Adrenal gland (tissue), 12 donors: ENCODE data around the gene PSMA8. TPM values are rescaled to one million over a fixed set of nuclear protein-coding genes. Genes with fewer than 3 reads are reported as not detected.

Source experiments
- DNase-seq, 7 donors: peaks; one replicate each; pipeline ENCODE4 v3.0.0-alpha.2; 2019 to 2020
- H3K27ac ChIP-seq, 5 donors: fragments of 200-600 bp; sonication (generic) in 4 of 5; 1 replicate in 3 of 5; 2 replicates in 2 of 5; pipeline versions ENCODE4 v1.5.1 to v1.8.0; 2016 to 2020; ENCODE audit warnings: mild to moderate bottlenecking in 1 of 5
- H3K27me3 ChIP-seq: fragments of 200-600 bp; 2 replicates; pipeline ENCODE4 v1.8.0; 2021
- H3K36me3 ChIP-seq, 2 donors: fragments of 200-600 bp; replicated peaks in 1 of 2; 1 replicate in 1 of 2; 2 replicates in 1 of 2; pipeline versions ENCODE4 v1.5.1 to v1.8.0; 2018 to 2022
- H3K4me1 ChIP-seq, 2 donors: fragments of 200-600 bp; replicated peaks in 1 of 2; 1 replicate in 1 of 2; 2 replicates in 1 of 2; pipeline versions ENCODE4 v1.5.1 to v1.8.0; 2018 to 2021
- H3K4me3 ChIP-seq, 4 donors: fragments of 200-600 bp; sonication (generic) in 3 of 4; one replicate each; pipeline ENCODE4 v1.5.1; 2016 to 2018
- H3K9me3 ChIP-seq, 3 donors: fragments of 200-600 bp; sonication (generic) in 1 of 3; replicated peaks in 1 of 3; 1 replicate in 2 of 3; 2 replicates in 1 of 3; pipeline versions ENCODE4 v1.5.1 to v1.8.0; 2016 to 2021
- CTCF ChIP-seq, 6 experiments: fragments of 450-650 bp in 4 of 6; fragments of 200-600 bp in 2 of 6; sonication (generic) in 1 of 6; IDR thresholded peaks; 1 replicate in 5 of 6; 2 replicates in 1 of 6; pipeline versions ENCODE4 v1.5.1 to v1.8.0; 2016 to 2021; ENCODE audit warnings: antibody characterized with exemption in 6 of 6, mild to moderate bottlenecking in 2 of 6, moderate library complexity in 1 of 6
- POLR2A ChIP-seq, 2 donors: fragments of 450-650 bp; IDR thresholded peaks; one replicate each; pipeline ENCODE4 v1.6.1; 2017; ENCODE audit warnings: antibody characterized with exemption in 2 of 2, mild to moderate bottlenecking in 2 of 2, moderate library complexity in 1 of 2
- WGBS, 4 donors: extraction: QIAGEN DNeasy Blood & Tissue Kit in 2 of 4; methylation state at CpG; one replicate each; pipeline versions ENCODE4 v1.1.5 to v1.1.7; 2013 to 2017; 5-methylcytosine and 5-hydroxymethylcytosine counted together
- intact Hi-C, 2 donors: fragments of 100-400 bp; cut with DNase I; formaldehyde crosslinking; loops; one replicate each; pipeline versions ENCODE4 v1.14.1 to v1.15.0; 2022 to 2023
- polyA plus RNA-seq, 3 donors: library from polyadenylated mRNA; stranded (reverse); fragments of 200-250 nt in 2 of 3; fragments of 350-450 nt in 1 of 3; fragmentation: Illumina TruSeq in 1 of 3; extraction: RNeasy Lipid Tissue Mini Kit (QIAGEN cat#74804) in 1 of 3; gene quantifications; one replicate each; pipeline ENCODE4 v1.2.3, GENCODE V29; 2013 to 2014
- total RNA-seq, 9 donors: library from RNA; depleted of rRNA in 4 of 9; stranded (reverse); fragments of >200 nt in 4 of 9; fragments of 120-200 nt in 1 of 9; fragmentation: NEBNext Ultra II Directional in 1 of 9; extraction: Animal tissue kit (Norgen Biotek cat#: 25700) in 1 of 9; gene quantifications; one replicate each; pipeline versions ENCODE4 v1.1.0 to v1.2.4, GENCODE V29; 2013 to 2023
- donor health status: healthy with polysubstance abuse.
- donor health status: Bipolar disorder and iron deficiency.
- donor health status: DM: yes; HTN: yes; CAD: no.
- donor health status: DM: no; HTN: no; CAD: no.
- donor health status: DM: no; HTN: no; CAD: no.
- donor health status: DM: yes; HTN: yes; CAD: no.

The PSMA8 gene
- total and polyA plus RNA-seq, 12 donors: 0.07 to 0.36 (median 0.22) TPM; not detected in 7

- H3K27ac ChIP-seq: peak overlapping the region; percentile 84 to 100 (median 95)
- TF ChIP-seq CTCF (IDR thresholded peaks at IDR 0.05) (no peak), POLR2A (IDR thresholded peaks at IDR 0.05) (no peak)
- peaks cover 0 to 2% (median 0%) of the 10 kb centered on the region in 3 donors for H3K9me3 ChIP-seq
- peak in 6 of 7 donors; percentile 16 to 30 (median 26) for DNase-seq
- peaks cover 0 to 22% of the 10 kb centered on the region in 2 donors for H3K36me3 ChIP-seq
- intact Hi-C loops: no loop called here
- no peaks in the 10 kb centered on the region for H3K27me3 ChIP-seq
- WGBS, 4 donors: 1 to 2% (median 2%) methylated on average over 13 to 35 of the region's 35 CpGs
- H3K4me3 ChIP-seq: peak overlapping the region; percentile 35 to 99 (median 88)
- H3K4me1 ChIP-seq: peaks cover 20 to 30% of the 10 kb centered on the region in 2 donors
Observed at GRCh38 chr18:26089293-26090129, 44.2 kb upstream of the PSMA8 start.

GRCh38 chr18:26090130-26091046 is 43.3 kb upstream of the PSMA8 start, which contains the start of gene SS18:
TSS of gene SS18 (minus strand) at chr18:26090613. CDS start at chr18:26090569, 44 bp downstream.
- WGBS, 4 donors: 0 to 5% (median 1%) methylated on average over 8 to 89 of the region's 89 CpGs
- TF ChIP-seq CTCF (IDR thresholded peaks at IDR 0.05) (peak in 2 of 6 experiments; percentile 1 to 22), POLR2A (IDR thresholded peaks at IDR 0.05) (peak; percentile 47 to 76)
- H3K9me3 ChIP-seq: peaks cover 0 to 5% (median 0%) of the 10 kb centered on the region in 3 donors
- H3K27me3 ChIP-seq: no peaks in the 10 kb centered on the region
- peak; percentile 94 to 96 (median 95) for DNase-seq
- peak within 1 kb of the TSS; percentile 84 to 100 (median 95) for H3K27ac ChIP-seq
- H3K36me3 ChIP-seq: peaks cover 0 to 13% of the 10 kb centered on the region in 2 donors
- H3K4me1 ChIP-seq: peaks cover 20 to 30% of the 10 kb centered on the region in 2 donors
- intact Hi-C loops: no loop called here
- H3K4me3 ChIP-seq: peak within 1 kb of the TSS; percentile 35 to 99 (median 88)

GRCh38 chr18:26091047-26091630 is 42.5 kb upstream of the PSMA8 start:
- peak overlapping the region; percentile 84 to 100 (median 95) for H3K27ac ChIP-seq
- peak; percentile 75 to 87 (median 81) for DNase-seq
- H3K4me1 ChIP-seq: peaks cover 20 to 30% of the 10 kb centered on the region in 2 donors
- H3K36me3 ChIP-seq: peaks cover 0 to 11% of the 10 kb centered on the region in 2 donors
- peak overlapping the region; percentile 35 to 92 (median 88) for H3K4me3 ChIP-seq
- intact Hi-C loops: no loop called here
- WGBS, 4 donors: 2 to 5% (median 3%) methylated on average over 20 to 29 of the region's 29 CpGs
- H3K9me3 ChIP-seq: peaks cover 0 to 5% (median 0%) of the 10 kb centered on the region in 3 donors
- no peak for TF ChIP-seq CTCF (IDR thresholded peaks at IDR 0.05)
- peak in 1 of 2 donors; percentile 7 for TF ChIP-seq POLR2A (IDR thresholded peaks at IDR 0.05)
- H3K27me3 ChIP-seq: no peaks in the 10 kb centered on the region
